Activated CD8-positive, alpha-beta memory T cell treated with anti-CD3 and anti-CD28 coated beads, Interleukin-2, amount 50 U/mL, for 24 hours (primary cell): Measurements from ENCODE around the gene PPP6R3.
"Not testable (repeated sequence)": the region's sequence is repeated elsewhere in the genome, so short reads cannot be mapped to it uniquely, and the experiment has no call there.

ENCODE experiments used
- DNase-seq: peaks from one replicate; pipeline ENCODE4 v3.0.0-alpha.2; 2020; ENCODE audit errors: extremely low read depth

The PPP6R3 gene

GRCh38 chr11:68601147-68601546 is 140.6 kb downstream of the PPP6R3 start:
- DNase-seq = no peak

GRCh38 chr11:68609761-68610160 is 149.2 kb downstream of the PPP6R3 start:
- no peak for DNase-seq

- no peak for DNase-seq
Measured at GRCh38 chr11:68610452-68611116, 150.0 kb downstream of the PPP6R3 start.

- no peak for DNase-seq
Measured at GRCh38 chr11:68615657-68616056, 155.1 kb downstream of the PPP6R3 start.

- no peak for DNase-seq
Measured at GRCh38 chr11:68617925-68618809, 157.6 kb downstream of the PPP6R3 start.

- DNase-seq = no peak
Measured at GRCh38 chr11:68621826-68622225, 161.3 kb downstream of the PPP6R3 start.

- DNase-seq = not testable (repeated sequence)
Measured at GRCh38 chr11:68623706-68624105, 163.2 kb downstream of the PPP6R3 start.

GRCh38 chr11:68625069-68625468 is 164.5 kb downstream of the PPP6R3 start:
- DNase-seq = not testable (repeated sequence)

GRCh38 chr11:68626236-68626635 is 165.7 kb downstream of the PPP6R3 start:
- DNase-seq = not testable (repeated sequence)

GRCh38 chr11:68628837-68629236 is 168.3 kb downstream of the PPP6R3 start:
- not testable (repeated sequence) for DNase-seq

- not testable (repeated sequence) for DNase-seq
Measured at GRCh38 chr11:68632375-68632774, 171.8 kb downstream of the PPP6R3 start.

- DNase-seq = no peak
Measured at GRCh38 chr11:68632802-68633201, 172.2 kb downstream of the PPP6R3 start.

GRCh38 chr11:68634606-68635005 is 174.1 kb downstream of the PPP6R3 start:
- DNase-seq = not testable (repeated sequence)

- not testable (repeated sequence) for DNase-seq
Measured at GRCh38 chr11:68635172-68635571, 174.6 kb downstream of the PPP6R3 start.

- DNase-seq = not testable (repeated sequence)
Measured at GRCh38 chr11:68635883-68636282, 175.3 kb downstream of the PPP6R3 start.

GRCh38 chr11:68639322-68639721 is 178.8 kb downstream of the PPP6R3 start:
- DNase-seq = not testable (repeated sequence)

- DNase-seq = no peak
Measured at GRCh38 chr11:68641880-68642279, 181.3 kb downstream of the PPP6R3 start.

- DNase-seq = no peak
Measured at GRCh38 chr11:68643585-68643984, 183.0 kb downstream of the PPP6R3 start.

- DNase-seq = no peak
Measured at GRCh38 chr11:68646832-68647231, 186.3 kb downstream of the PPP6R3 start.

- DNase-seq = no peak
Measured at GRCh38 chr11:68649851-68650555, 189.5 kb downstream of the PPP6R3 start.

- DNase-seq = no peak
Measured at GRCh38 chr11:68650801-68651200, 190.2 kb downstream of the PPP6R3 start.
